ENCODE measurements around the gene PEX13.
A peak's percentile ranks its signal among the peaks of the same experiment; 100 is the strongest.
"Not testable (repeated sequence)": the region's sequence is repeated elsewhere in the genome, so short reads cannot be mapped to it uniquely, and the experiment has no call there.

PEX13 gene

DNA sequence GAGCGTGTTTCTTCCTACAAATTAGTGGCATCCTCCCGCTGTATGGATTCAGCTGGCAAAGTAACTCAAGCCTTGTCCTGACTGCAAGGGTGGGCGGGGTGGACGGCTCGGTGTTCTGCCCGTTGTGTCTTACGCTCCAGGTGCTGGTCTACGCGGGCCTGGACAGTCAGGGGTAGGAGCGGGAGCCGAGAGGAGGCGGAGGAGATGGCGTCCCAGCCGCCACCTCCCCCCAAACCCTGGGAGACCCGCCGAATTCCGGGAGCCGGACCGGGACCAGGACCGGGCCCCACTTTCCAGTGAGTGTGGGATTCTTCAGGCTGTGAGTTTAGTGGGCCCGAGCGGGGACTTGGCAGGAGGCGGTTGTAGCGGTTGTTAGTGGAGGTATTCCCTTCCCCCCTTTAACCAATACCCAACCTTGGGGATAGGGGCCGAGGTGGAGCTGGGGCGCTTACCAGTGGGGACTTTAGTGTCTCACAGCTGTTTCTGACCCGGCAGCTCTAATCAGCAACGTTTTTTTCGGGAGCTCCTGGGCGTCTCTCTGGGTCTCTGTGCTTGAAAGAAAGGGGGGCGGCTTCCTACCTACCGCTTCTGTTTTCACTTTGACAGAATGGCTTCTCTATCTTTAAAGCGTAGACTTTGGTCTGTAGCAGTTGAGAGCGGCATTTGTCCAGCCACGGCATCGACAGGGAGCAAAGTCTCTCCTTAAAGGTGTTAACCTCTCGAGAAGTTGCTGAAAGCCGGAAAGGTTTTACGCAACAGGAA lies at the start of gene PEX13, which contains the start of gene PUS10:
TSS of gene PEX13 (plus strand) at position 165 of the 762 bp plus-strand sequence. CDS start at position 205, 40 bp downstream.
TSS of gene PUS10 (minus strand) at position 700 of the 762 bp plus-strand sequence. CDS start 6,365 bp downstream, outside the sequence.
- peak; percentile 66 for DNase-seq

- no peak for DNase-seq
Measured at GRCh38 chr2:60972889-60973656, 44.4 kb upstream of the PEX13 start.

DNA sequence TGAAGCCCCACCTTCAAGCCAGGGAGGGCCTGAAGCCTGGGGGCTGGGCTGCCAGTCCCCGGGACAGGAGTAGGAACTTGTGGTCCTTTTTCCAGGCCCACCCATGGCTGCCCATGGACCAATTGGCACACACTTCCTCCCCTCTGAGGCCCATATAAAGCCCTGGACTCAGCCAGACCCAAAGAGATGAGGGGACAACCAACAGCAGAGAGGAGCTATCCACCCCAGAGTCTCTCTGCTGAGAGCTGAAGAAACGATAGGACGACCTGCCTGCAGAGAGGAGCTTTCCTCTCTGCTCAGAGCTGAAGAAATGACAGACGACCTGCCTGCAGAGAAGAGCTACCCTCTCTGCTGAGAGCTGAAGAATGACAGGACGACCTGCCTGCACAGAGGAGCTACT lies 43.8 kb upstream of the PEX13 start:
- no peak for DNase-seq

- DNase-seq, result no peak
Measured at GRCh38 chr2:60974652-60975051, 42.9 kb upstream of the PEX13 start.

- DNase-seq, result no peak
Measured at GRCh38 chr2:60976256-60976850, 41.2 kb upstream of the PEX13 start.

DNA sequence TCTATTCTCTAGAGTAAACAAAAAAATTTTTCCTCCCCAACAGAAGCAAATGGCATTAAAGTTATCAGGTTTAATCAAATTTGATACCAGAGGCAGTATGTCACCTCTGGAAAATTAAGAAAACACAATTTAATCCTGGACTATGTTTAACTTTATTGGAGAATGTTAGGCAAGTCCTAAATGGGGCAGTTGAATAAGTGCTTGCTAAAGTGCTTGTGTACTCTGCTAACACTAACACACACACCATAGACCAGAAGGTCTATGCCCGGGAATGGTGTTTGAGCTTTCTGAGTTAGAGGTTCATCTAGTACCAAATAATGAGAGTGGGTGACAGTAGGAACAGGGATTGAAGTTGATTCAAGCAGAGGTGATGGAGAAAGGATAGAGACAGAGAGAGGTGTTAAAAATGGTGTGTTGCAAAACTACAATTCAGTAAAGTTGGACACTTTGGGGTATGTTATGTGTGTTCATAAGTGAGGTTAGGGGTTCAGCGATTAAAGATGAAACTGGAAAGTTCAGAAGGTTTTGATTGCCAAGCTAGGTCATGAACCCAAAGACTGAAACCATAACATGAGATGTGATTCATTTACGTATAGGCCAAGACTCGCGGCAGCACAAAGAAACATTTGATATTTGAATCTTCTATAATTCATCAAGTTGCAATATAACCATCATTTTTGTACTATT lies 40.5 kb upstream of the PEX13 start:
- no peak for DNase-seq

DNA sequence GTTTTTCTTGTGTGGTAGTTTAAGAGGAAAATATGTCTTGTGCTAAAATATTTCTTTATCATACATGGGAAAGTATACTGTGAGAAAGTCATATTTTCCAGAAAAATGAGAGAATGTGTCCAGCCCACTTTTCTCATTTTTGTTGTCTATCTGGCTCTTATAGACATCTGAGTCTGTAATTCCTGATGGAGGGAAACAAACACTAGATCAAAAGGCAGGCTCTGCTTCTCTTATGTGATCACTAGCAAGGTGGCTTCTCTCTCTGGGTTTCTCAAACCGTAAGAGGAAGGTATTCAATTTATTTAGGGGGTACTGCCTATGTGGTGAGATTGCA lies 40.0 kb upstream of the PEX13 start:
- DNase-seq, result no peak

DNA sequence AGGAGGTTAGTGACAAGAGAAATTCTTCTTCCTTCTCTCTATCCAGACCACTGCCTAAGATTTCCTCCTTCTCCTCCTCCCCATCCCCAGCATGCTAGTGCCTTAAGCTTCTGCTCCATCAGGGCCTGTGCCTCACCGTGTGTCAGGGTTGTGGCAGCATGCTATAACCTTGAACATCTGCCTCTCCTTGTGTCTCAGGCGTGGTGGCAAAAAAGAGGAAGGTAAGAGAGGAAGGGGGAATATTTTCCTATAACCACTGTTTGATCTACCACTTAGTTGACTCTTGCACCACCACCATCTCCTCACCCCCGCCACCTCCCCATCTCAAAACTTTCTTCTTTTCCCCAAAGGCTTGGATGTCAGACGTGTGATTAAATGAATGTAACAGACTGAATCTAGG lies 38.3 kb upstream of the PEX13 start:
- no peak for DNase-seq

- no peak for DNase-seq
Measured at GRCh38 chr2:60980071-60980815, 37.3 kb upstream of the PEX13 start.

GRCh38 chr2:60982066-60982465 lies 35.5 kb upstream of the PEX13 start:
- not testable (repeated sequence) for DNase-seq

- no peak for DNase-seq
Measured at GRCh38 chr2:60984720-60985119, 32.8 kb upstream of the PEX13 start.

GRCh38 chr2:60987041-60987440 lies 30.5 kb upstream of the PEX13 start:
- DNase-seq, result no peak

GRCh38 chr2:60987656-60988055 lies 29.9 kb upstream of the PEX13 start:
- DNase-seq, result not testable (repeated sequence)

GRCh38 chr2:60989259-60989658 lies 28.3 kb upstream of the PEX13 start:
- no peak for DNase-seq

DNA sequence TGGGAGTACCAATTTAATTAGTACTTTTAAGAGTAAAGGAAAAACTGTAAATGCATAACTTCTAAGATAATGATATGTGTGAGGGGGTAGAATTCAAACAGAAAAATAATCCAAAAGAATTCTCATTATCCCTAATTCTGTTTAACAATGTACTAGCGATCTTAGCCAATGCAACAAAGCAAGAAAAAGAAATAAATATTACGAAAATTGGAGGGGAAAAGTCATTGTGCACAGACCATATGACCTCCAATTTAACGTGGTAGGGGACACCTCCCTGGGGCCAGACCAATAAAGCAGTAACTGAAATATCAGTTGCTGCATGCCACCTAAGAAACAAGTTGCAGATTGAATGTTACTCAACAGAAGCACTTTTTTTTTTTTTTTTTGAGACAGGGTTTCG lies 25.9 kb upstream of the PEX13 start:
- no peak for DNase-seq

DNA sequence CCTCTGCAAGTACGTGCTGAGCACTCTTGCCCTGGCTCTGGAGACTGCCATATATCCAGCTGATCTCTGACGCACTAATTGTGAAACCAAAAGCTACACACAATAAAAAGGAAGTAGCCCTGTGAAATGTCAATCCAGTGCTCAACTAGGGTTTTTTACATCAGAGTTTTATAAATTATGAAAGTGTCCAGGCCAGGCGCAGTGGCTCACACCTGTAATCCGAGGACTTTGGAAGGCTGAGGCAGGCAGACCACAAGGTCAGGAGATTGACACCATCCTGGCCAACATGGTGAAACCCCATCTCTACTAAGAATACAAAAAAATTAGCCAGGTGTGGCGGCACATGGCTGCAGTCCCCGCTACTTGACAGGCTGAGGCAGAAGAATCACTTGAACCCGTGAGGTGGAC lies 24.5 kb upstream of the PEX13 start:
- no peak for DNase-seq

DNA sequence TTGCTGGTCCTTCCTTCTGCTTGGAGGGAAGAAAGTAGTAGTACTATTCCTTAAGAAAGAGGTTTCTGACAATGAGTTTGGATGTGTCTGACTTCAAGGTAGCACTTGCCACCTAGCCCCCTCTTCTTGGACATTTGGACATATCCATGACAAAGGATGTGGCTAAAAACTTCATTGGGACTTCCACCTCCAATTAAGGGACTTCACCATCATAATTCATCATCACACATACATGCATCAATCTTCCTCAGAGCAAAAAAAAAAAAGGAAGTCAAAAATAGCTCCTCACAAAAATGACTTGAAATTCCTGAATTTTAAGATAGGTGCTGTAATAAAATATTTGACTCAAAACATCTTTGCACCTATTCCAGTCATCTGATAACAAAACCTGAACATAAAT lies 23.4 kb upstream of the PEX13 start:
- no peak for DNase-seq

DNA sequence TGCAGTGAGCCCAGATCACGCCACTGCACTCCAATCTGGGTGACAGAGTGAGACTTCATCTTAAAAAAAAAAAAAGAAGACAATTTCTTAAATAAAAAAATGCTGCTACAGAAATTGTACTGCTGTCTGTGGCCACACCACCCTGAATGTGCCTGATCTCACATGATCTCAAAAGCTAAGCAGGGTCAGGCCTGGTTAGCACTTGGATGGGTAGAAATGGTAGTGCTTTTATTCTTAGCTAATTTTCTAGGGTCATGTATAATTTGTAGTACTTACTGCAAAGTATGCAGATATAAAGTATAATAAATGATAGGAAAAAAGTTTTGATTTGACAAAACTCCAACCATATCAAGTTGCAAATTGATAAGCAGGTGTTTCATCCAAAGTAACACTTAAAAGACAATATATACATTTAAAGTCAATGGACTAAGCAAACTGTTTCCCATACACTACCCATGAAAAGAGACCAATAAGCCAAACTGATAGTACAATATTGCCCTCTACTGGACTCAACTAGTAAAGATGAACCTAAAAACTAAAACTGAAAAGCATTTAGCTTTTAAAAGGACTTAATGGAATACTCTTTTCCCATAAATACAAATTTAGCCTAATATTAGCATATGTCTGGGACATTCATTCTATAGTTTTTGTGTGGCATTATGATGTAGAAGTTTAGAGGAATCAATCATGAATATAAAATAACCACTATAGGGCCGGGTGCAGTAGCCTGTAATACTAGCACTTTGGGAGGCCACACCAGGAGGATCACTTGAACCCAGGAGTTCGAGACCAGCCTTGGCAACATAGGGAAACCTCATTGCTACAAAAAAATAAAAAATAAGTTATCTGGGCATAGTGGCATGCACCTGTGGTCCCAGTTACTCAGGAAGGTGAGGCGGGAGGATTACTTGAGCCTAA lies 18.6 kb upstream of the PEX13 start:
- peak; percentile 20 for DNase-seq

- DNase-seq, result no peak
Measured at GRCh38 chr2:61005736-61006135, 11.8 kb upstream of the PEX13 start.

DNA sequence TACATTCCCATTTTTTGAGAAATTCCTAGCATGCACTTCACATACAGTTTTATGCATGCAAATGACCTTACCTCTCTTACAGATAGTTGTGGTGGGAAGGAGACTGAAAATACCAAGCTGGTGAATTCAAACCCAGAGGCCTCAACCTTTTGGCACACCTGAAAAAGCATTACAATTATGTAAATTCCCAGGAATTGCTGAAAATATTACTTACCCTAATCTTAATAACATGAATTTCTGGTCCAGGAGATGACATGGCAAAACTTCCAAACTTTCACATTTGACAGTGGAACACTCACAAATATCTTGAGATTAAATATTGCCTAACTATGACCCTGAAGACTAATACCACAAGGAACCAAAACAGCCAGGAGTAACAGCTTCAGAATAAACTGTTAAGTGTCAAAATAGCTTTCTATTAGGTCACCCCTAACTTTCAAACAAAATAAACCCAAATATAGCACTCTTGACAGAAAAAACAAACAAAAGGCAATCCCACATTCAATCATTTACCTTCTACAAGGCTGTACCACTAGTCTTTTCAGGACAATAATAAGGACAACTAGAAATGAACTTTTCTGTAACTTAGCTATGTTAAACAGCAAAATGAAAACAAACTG lies 10.9 kb upstream of the PEX13 start:
- no peak for DNase-seq

DNA sequence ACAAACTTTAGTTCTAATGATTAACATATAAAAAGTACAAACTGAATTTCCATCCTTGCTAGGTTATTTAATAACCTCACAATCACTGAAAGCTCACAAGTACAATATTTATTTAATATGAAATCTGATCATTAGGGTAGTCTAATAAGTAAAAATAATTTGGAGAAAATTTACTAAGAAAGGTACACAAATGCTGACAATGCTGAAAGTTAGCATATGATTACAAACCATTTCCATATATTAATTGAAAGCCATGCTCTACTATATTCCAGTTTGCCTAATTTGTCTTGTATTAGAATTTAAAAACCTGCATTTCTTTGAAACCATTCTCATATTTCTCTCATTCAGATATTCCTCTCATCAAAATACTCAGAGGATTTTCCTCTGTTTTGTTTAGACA lies 8.2 kb upstream of the PEX13 start:
- no peak for DNase-seq

Measured in DMS153 (cell line).